Mesenchymal stem cell (in vitro differentiated cells and primary cell): Measurements from ENCODE around the gene ZNF699.
A peak's percentile ranks its signal among the peaks of the same experiment; 100 is the strongest.
"Not testable (repeated sequence)": the region's sequence is repeated elsewhere in the genome, so short reads cannot be mapped to it uniquely, and the experiment has no call there.

ENCODE experiments used
- DNase-seq: peaks from one replicate; pipeline ENCODE4 v3.0.0-alpha.2; 2013
- H2AFZ ChIP-seq: one replicate; pipeline ENCODE4 v1.6.1; 2013; ENCODE audit warnings: low read depth, mild to moderate bottlenecking, control low read depth, inconsistent platforms, low read length, moderate library complexity
- H2AK5ac ChIP-seq: 2 replicates; pipeline ENCODE4 v1.6.1; 2013; ENCODE audit warnings: low read length, moderate library complexity, mild to moderate bottlenecking, inconsistent platforms; ENCODE audit not compliant: severe bottlenecking
- H2BK120ac ChIP-seq: one replicate; pipeline ENCODE4 v1.6.1; 2013; ENCODE audit warnings: low read depth, mild to moderate bottlenecking, inconsistent platforms, low read length, moderate library complexity
- H2BK12ac ChIP-seq, 2 experiments: one replicate each; pipeline ENCODE4 v1.6.1; 2013; ENCODE audit warnings: inconsistent platforms in 2 of 2, low read length in 2 of 2, mild to moderate bottlenecking in 2 of 2, moderate library complexity in 2 of 2, control low read depth in 1 of 2
- H2BK15ac ChIP-seq: one replicate; pipeline ENCODE4 v1.6.1; 2013; ENCODE audit warnings: mild to moderate bottlenecking, low read depth, inconsistent platforms; ENCODE audit not compliant: poor library complexity, severe bottlenecking
- H2BK5ac ChIP-seq: 2 replicates; pipeline ENCODE4 v1.6.1; 2013; ENCODE audit warnings: low read depth, mild to moderate bottlenecking, low read length, control low read depth, inconsistent platforms; ENCODE audit not compliant: poor library complexity, severe bottlenecking
- H3K14ac ChIP-seq, 2 experiments: one replicate each; pipeline ENCODE4 v1.6.1; 2013; ENCODE audit warnings: inconsistent platforms in 2 of 2, low read length in 2 of 2, control low read depth in 1 of 2, mild to moderate bottlenecking in 1 of 2, moderate library complexity in 1 of 2
- H3K18ac ChIP-seq, 2 experiments: one replicate each; pipeline ENCODE4 v1.6.1; 2013; ENCODE audit warnings: inconsistent platforms in 2 of 2, low read length in 2 of 2, control low read depth in 1 of 2, low read depth in 1 of 2, mild to moderate bottlenecking in 1 of 2
- H3K23ac ChIP-seq, 2 experiments: one replicate each; pipeline ENCODE4 v1.6.1; 2013; ENCODE audit warnings: inconsistent platforms in 2 of 2, low read length in 2 of 2, mild to moderate bottlenecking in 2 of 2, moderate library complexity in 2 of 2, control low read depth in 1 of 2
- H3K27ac ChIP-seq: 2 replicates; pipeline ENCODE4 v1.5.1; 2013; ENCODE audit warnings: mild to moderate bottlenecking, moderate library complexity, low read length, control low read depth, inconsistent platforms; ENCODE audit not compliant: poor library complexity, severe bottlenecking
- H3K27me3 ChIP-seq, 2 experiments: 2 replicates each; pipeline versions ENCODE4 v1.6.1 to v1.7.0; 2013; ENCODE audit warnings: low read length in 2 of 2, mild to moderate bottlenecking in 2 of 2, moderate library complexity in 2 of 2, control low read depth in 1 of 2, inconsistent platforms in 1 of 2; ENCODE audit not compliant: control insufficient read depth in 1 of 2, insufficient read depth in 1 of 2
- H3K36me3 ChIP-seq, 2 experiments: 2 replicates each; pipeline versions ENCODE4 v1.6.1 to v1.7.0; 2013; ENCODE audit warnings: low read length in 2 of 2, control low read depth in 1 of 2, inconsistent platforms in 1 of 2, low read depth in 1 of 2, mild to moderate bottlenecking in 1 of 2; ENCODE audit not compliant: insufficient read depth in 2 of 2, control insufficient read depth in 1 of 2
- H3K4ac ChIP-seq, 2 experiments: one replicate each; pipeline ENCODE4 v1.6.1; 2013; ENCODE audit warnings: inconsistent platforms in 2 of 2, low read length in 2 of 2, mild to moderate bottlenecking in 2 of 2, moderate library complexity in 2 of 2, control low read depth in 1 of 2, low read depth in 1 of 2
- H3K4me1 ChIP-seq: 2 replicates; pipeline ENCODE4 v1.6.1; 2013; ENCODE audit warnings: low read depth, low read length, control low read depth; ENCODE audit not compliant: control insufficient read depth, insufficient read depth
- H3K4me2 ChIP-seq: 2 replicates; pipeline ENCODE4 v1.6.1; 2013; ENCODE audit warnings: low read length, mild to moderate bottlenecking, inconsistent platforms; ENCODE audit not compliant: poor library complexity, severe bottlenecking
- H3K4me3 ChIP-seq, 2 experiments: 2 replicates each; pipeline versions ENCODE4 v1.5.1 to v1.7.0; 2013; ENCODE audit warnings: low read length in 2 of 2, mild to moderate bottlenecking in 2 of 2, control low read depth in 1 of 2, low read depth in 1 of 2; ENCODE audit not compliant: insufficient read depth in 1 of 2
- H3K79me1 ChIP-seq: replicated peaks from 2 replicates; pipeline ENCODE4 v1.6.1; 2013; ENCODE audit warnings: mild to moderate bottlenecking, control low read depth, low read length, inconsistent platforms; ENCODE audit not compliant: poor library complexity, severe bottlenecking
- H3K9ac ChIP-seq: 2 replicates; pipeline ENCODE4 v1.7.0; 2013; ENCODE audit warnings: mild to moderate bottlenecking, low read length, moderate library complexity
- H3K9me3 ChIP-seq: 2 replicates; pipeline ENCODE4 v1.7.0; 2013; ENCODE audit warnings: mild to moderate bottlenecking, low read length; ENCODE audit not compliant: control insufficient read depth
- H4K8ac ChIP-seq: one replicate; pipeline ENCODE4 v1.6.1; 2013; ENCODE audit warnings: inconsistent platforms, mild to moderate bottlenecking, low read length, moderate library complexity
- H4K91ac ChIP-seq: one replicate; pipeline ENCODE4 v1.6.1; 2013; ENCODE audit warnings: mild to moderate bottlenecking, low read length, inconsistent platforms
- WGBS: methylation state at CpG from one replicate; pipeline ENCODE4 v1.1.7; 2013; ENCODE audit warnings: mixed read lengths; 5-methylcytosine and 5-hydroxymethylcytosine counted together

Gene ZNF699

DNA sequence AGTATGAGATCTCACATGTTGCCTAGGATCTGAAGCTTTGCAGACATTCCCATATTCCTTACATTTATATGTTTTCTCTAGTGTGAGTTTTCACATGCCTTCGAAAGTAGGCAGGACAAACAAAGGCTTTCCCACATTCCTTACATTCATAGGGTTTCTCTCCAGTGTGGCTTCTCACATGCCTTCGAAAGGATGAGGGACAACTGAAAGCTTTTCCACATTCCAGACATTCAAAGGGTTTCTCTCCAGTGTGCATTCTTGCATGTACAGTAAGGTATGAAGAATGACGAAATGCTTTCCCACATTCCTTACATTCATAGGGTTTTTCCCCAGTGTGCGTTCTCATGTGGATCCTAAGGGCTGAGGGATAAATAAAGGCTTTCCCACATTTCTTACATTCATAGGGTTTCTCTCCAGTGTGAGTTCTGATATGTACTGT is 14.2 kb downstream of the ZNF699 start:
- Histone ChIP-seq H3K4me1 (no peaks in the 10 kb centered on the region), H4K8ac (no peak overlapping the region), H3K4ac (no peak overlapping the region), H3K27ac (no peak overlapping the region), H3K9ac (no peak overlapping the region), H3K79me1 (peaks cover 17% of the 10 kb centered on the region), H2AK5ac (no peak overlapping the region), H2BK120ac (no peak overlapping the region), H2BK15ac (no peak overlapping the region), H2BK5ac (no peak overlapping the region), H3K18ac (no peak overlapping the region), H3K14ac (no peak overlapping the region), H4K91ac (no peak overlapping the region), H3K23ac (no peak overlapping the region), H2BK12ac (no peak overlapping the region), H3K9me3 (peaks cover 97% of the 10 kb centered on the region), H2AFZ (no peak overlapping the region), H3K27me3 (no peaks in the 10 kb centered on the region), H3K4me3 (peak overlapping the region in 1 of 2 experiments; percentile 52), H3K36me3 (peaks cover 30 to 73% of the 10 kb centered on the region in 2 experiments), H3K4me2 (no peak overlapping the region)
- 100% methylated on average over 2 of the region's 4 CpGs for WGBS
- DNase-seq, result no peak

GRCh38 chr19:9289231-9289884 is 20.3 kb downstream of the ZNF699 start:
- H3K79me1 ChIP-seq, result peaks cover 9% of the 10 kb centered on the region
- H3K9ac ChIP-seq, result no peak overlapping the region
- H3K14ac ChIP-seq, result no peak overlapping the region
- H3K9me3 ChIP-seq, result peaks cover 81% of the 10 kb centered on the region
- H2AK5ac ChIP-seq, result no peak overlapping the region
- H2BK5ac ChIP-seq, result no peak overlapping the region
- no peak overlapping the region for H3K4ac ChIP-seq
- no peak overlapping the region for H3K4me2 ChIP-seq
- no peak overlapping the region for H3K27ac ChIP-seq
- no peak for DNase-seq
- peaks cover 8 to 29% of the 10 kb centered on the region in 2 experiments for H3K36me3 ChIP-seq
- no peak overlapping the region for H4K8ac ChIP-seq
- no peaks in the 10 kb centered on the region for H3K4me1 ChIP-seq
- no peak overlapping the region for H2BK120ac ChIP-seq
- no peak overlapping the region for H4K91ac ChIP-seq
- peak overlapping the region in 1 of 2 experiments; percentile 33 for H3K4me3 ChIP-seq
- no peak overlapping the region for H2BK15ac ChIP-seq
- 100% methylated on average over 2 of the region's 2 CpGs for WGBS
- H2BK12ac ChIP-seq, result no peak overlapping the region
- no peak overlapping the region for H3K23ac ChIP-seq
- no peak overlapping the region for H2AFZ ChIP-seq
- H3K27me3 ChIP-seq, result no peaks in the 10 kb centered on the region
- H3K18ac ChIP-seq, result no peak overlapping the region

DNA sequence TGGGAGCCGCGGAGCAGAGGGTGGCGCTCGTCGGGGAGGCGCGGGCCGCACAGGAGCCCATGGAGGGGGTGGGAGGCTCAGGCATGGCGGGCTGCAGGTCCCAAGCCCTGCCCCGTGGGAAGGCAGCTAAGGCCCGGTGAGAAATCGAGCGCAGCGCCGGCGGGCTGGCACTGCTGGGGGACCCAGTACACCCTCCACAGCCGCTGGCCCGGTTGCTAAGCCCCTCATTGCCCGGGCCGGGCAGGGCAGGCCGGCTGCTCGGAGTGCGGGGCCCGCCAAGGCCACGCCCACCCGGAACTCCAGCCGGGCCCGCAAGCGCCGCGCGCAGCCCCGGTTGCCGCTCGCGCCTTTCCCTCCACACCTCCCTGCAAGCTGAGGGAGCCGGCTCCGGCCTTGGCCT is 26.2 kb downstream of the ZNF699 start:
- H2BK5ac ChIP-seq, H3K4ac ChIP-seq, H2AK5ac ChIP-seq, H2BK120ac ChIP-seq, H3K23ac ChIP-seq, H2BK12ac ChIP-seq, H3K4me2 ChIP-seq, H3K9ac ChIP-seq, H4K8ac ChIP-seq, H2AFZ ChIP-seq, DNase-seq, H3K14ac ChIP-seq, H3K36me3 ChIP-seq, H2BK15ac ChIP-seq, H3K4me1 ChIP-seq, H3K18ac ChIP-seq, H3K27me3 ChIP-seq, H3K27ac ChIP-seq, H3K4me3 ChIP-seq, H4K91ac ChIP-seq, H3K79me1 ChIP-seq: not testable (repeated sequence)
- H3K9me3 ChIP-seq, result peaks cover 54% of the 10 kb centered on the region
- 94% methylated on average over 35 of the region's 38 CpGs for WGBS

DNA sequence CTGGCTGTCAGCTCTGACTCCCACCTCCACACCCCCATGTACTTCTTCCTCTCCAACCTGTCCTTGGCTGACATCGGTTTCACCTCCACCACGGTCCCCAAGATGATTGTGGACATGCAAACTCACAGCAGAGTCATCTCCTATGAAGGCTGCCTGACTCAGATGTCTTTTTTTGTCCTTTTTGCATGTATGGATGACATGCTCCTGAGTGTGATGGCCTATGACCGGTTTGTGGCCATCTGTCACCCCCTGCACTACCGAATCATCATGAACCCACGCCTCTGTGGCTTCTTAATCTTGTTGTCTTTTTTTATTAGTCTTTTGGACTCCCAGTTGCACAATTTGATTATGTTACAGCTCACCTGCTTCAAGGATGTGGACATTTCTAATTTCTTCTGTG is 58.4 kb downstream of the ZNF699 start:
- no peak overlapping the region for H3K23ac ChIP-seq
- no peak overlapping the region for H2AFZ ChIP-seq
- no peak overlapping the region for H3K27ac ChIP-seq
- no peak overlapping the region for H4K8ac ChIP-seq
- H2AK5ac ChIP-seq, result no peak overlapping the region
- no peak overlapping the region for H3K4me2 ChIP-seq
- H3K9me3 ChIP-seq, result peaks cover 54% of the 10 kb centered on the region
- H3K9ac ChIP-seq, result no peak overlapping the region
- H3K4me3 ChIP-seq, result no peak overlapping the region
- no peak overlapping the region for H4K91ac ChIP-seq
- no peaks in the 10 kb centered on the region for H3K36me3 ChIP-seq
- H3K4ac ChIP-seq, result no peak overlapping the region
- H2BK5ac ChIP-seq, result no peak overlapping the region
- H2BK15ac ChIP-seq, result no peak overlapping the region
- H2BK12ac ChIP-seq, result no peak overlapping the region
- no peak overlapping the region for H2BK120ac ChIP-seq
- DNase-seq, result no peak
- H3K79me1 ChIP-seq, result no peaks in the 10 kb centered on the region
- H3K27me3 ChIP-seq, result no peaks in the 10 kb centered on the region
- H3K4me1 ChIP-seq, result no peaks in the 10 kb centered on the region
- H3K18ac ChIP-seq, result no peak overlapping the region
- 47% methylated on average over 5 of the region's 5 CpGs for WGBS
- H3K14ac ChIP-seq, result no peak overlapping the region
